HG03175 (cell line): Measurements from ENCODE around the gene SLC22A1.
"Not testable (repeated sequence)": the region's sequence is repeated elsewhere in the genome, so short reads cannot be mapped to it uniquely, and the experiment has no call there.

Source experiments
- ATAC-seq: cut with Tn5 transposase; IDR thresholded peaks from one replicate; pipeline ENCODE4 v1.9.1; 2021; ENCODE audit warnings: mild to moderate bottlenecking, moderate library complexity; ENCODE audit not compliant: unreplicated experiment

Gene SLC22A1

GRCh38 chr6:160121981-160122380 lies 366 bp downstream of the SLC22A1 start:
- ATAC-seq, result no peak

- no peak for ATAC-seq
These were observed 1.1 kb downstream of the SLC22A1 start for GRCh38 chr6:160122744-160123143.

GRCh38 chr6:160124007-160124406 lies 2.4 kb downstream of the SLC22A1 start:
- ATAC-seq, result no peak

- no peak for ATAC-seq
These were observed 3.0 kb downstream of the SLC22A1 start for GRCh38 chr6:160124605-160125004.

GRCh38 chr6:160125105-160125504 lies 3.5 kb downstream of the SLC22A1 start:
- ATAC-seq, result not testable (repeated sequence)

- ATAC-seq, result no peak
These were observed 5.9 kb downstream of the SLC22A1 start for GRCh38 chr6:160127270-160128124.

GRCh38 chr6:160128125-160128683 lies 6.6 kb downstream of the SLC22A1 start:
- ATAC-seq, result no peak

GRCh38 chr6:160128879-160129516 lies 7.4 kb downstream of the SLC22A1 start:
- ATAC-seq, result no peak

- ATAC-seq, result no peak
These were observed 8.4 kb downstream of the SLC22A1 start for GRCh38 chr6:160129881-160130615.

- no peak for ATAC-seq
These were observed 9.3 kb downstream of the SLC22A1 start for GRCh38 chr6:160130729-160131484.

GRCh38 chr6:160131636-160132296 lies 10.2 kb downstream of the SLC22A1 start:
- no peak for ATAC-seq

GRCh38 chr6:160132297-160132637 lies 10.7 kb downstream of the SLC22A1 start:
- no peak for ATAC-seq

- no peak for ATAC-seq
These were observed 11.2 kb downstream of the SLC22A1 start for GRCh38 chr6:160132776-160133338.

GRCh38 chr6:160133441-160134336 lies 12.1 kb downstream of the SLC22A1 start:
- no peak for ATAC-seq

GRCh38 chr6:160134337-160134751 lies 12.7 kb downstream of the SLC22A1 start:
- ATAC-seq, result not testable (repeated sequence)

- no peak for ATAC-seq
These were observed 13.3 kb downstream of the SLC22A1 start for GRCh38 chr6:160134779-160135547.

- ATAC-seq, result no peak
These were observed 14.5 kb downstream of the SLC22A1 start for GRCh38 chr6:160135907-160136655.
